Naive B cell (primary cell): ENCODE measurements around the gene IPPK. TPM values are rescaled to one million over a fixed set of nuclear protein-coding genes. Genes with fewer than 3 reads are reported as not detected.

Source experiments
- ATAC-seq, 2 donors: fragments of 150-1000 bp; cut with Tn5 transposase; 2 replicates each; pipeline ENCODE4 v1.10.0; 2021; ENCODE audit warnings: low read depth in 2 of 2, mild to moderate bottlenecking in 2 of 2, moderate library complexity in 2 of 2
- DNase-seq: peaks from one replicate; pipeline ENCODE4 v3.0.0; 2022
- H3K27ac Mint-ChIP-seq, 6 donors: one replicate each; pipeline ENCODE4 v1.8.0; 2020 to 2022; ENCODE audit warnings: mild to moderate bottlenecking in 6 of 6, mixed read lengths in 6 of 6, moderate library complexity in 5 of 6, inconsistent platforms in 2 of 6
- H3K27me3 Mint-ChIP-seq, 3 donors: one replicate each; pipeline ENCODE4 v1.8.0; 2021 to 2022; ENCODE audit warnings: mixed read lengths in 3 of 3, mild to moderate bottlenecking in 1 of 3
- H3K36me3 Mint-ChIP-seq, 2 donors: one replicate each; pipeline ENCODE4 v1.8.0; 2020 to 2022; ENCODE audit warnings: mixed read lengths in 2 of 2, inconsistent platforms in 1 of 2, mild to moderate bottlenecking in 1 of 2
- H3K4me1 Mint-ChIP-seq, 3 donors: one replicate each; pipeline ENCODE4 v1.8.0; 2020 to 2022; ENCODE audit warnings: mixed read lengths in 3 of 3, inconsistent platforms in 1 of 3, mild to moderate bottlenecking in 1 of 3, moderate library complexity in 1 of 3
- H3K4me3 Mint-ChIP-seq, 8 donors: one replicate each; pipeline ENCODE4 v1.8.0; 2020 to 2022; ENCODE audit warnings: mild to moderate bottlenecking in 8 of 8, mixed read lengths in 8 of 8, moderate library complexity in 8 of 8, inconsistent platforms in 2 of 8
- H3K9me3 Mint-ChIP-seq, 7 donors: one replicate each; pipeline ENCODE4 v1.8.0; 2020 to 2022; ENCODE audit warnings: mixed read lengths in 7 of 7, mild to moderate bottlenecking in 5 of 7, inconsistent platforms in 2 of 7, moderate library complexity in 1 of 7
- polyA plus RNA-seq, 6 donors: library from polyadenylated mRNA; unstranded; fragments of 300-500 nt; fragmentation: Illumina TruSeq; gene quantifications; one replicate each; pipeline ENCODE4 v1.2.3, GENCODE V29; 2021; ENCODE audit warnings: low read depth in 6 of 6

IPPK gene
- polyA plus RNA-seq, 6 donors from 2014 or later: 4.1 to 12.8 (median 6.1) TPM

GRCh38 chr9:92711844-92712243, 41.9 kb upstream of the IPPK start:
- Mint-ChIP-seq H3K27ac (peak overlapping the region; percentile 58 to 86 (median 76)), H3K4me1 (peaks cover 23 to 48% (median 39%) of the 10 kb centered on the region in 3 donors), H3K27me3 (no peaks in the 10 kb centered on the region), H3K36me3 (peaks cover 7 to 22% of the 10 kb centered on the region in 2 donors), H3K4me3 (peak overlapping the region; percentile 20 to 84 (median 70)), H3K9me3 (no peaks in the 10 kb centered on the region)
- DNase-seq (no peak), ATAC-seq (peak; percentile 50 to 61)

GRCh38 chr9:92711146-92711545, 41.2 kb upstream of the IPPK start:
- ATAC-seq (no peak), DNase-seq (no peak)
- Mint-ChIP-seq H3K36me3 (peaks cover 9 to 22% of the 10 kb centered on the region in 2 donors), H3K4me1 (peaks cover 19 to 43% (median 33%) of the 10 kb centered on the region in 3 donors), H3K9me3 (no peaks in the 10 kb centered on the region), H3K27ac (peak overlapping the region in 3 of 6 donors; percentile 23 to 88 (median 74)), H3K27me3 (no peaks in the 10 kb centered on the region), H3K4me3 (no peak overlapping the region)

DNA sequence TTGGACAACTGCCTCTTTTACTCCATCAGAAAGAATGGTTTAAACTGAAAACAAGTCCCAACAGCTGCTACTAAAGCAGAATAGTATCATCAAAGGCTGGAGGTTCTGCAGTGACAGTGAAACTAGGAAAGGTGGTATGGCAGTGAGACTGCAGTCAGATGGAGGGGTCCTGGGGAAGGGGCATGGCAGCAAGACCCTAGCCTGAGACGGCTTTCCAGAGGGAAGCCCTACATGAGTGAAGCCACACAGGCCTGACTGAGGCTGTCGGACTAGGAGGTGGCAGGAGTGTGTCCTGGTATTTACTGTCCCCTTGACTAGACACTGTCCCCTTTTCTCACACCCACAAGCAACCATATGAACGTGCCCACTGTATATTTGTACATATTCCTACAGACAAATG, 40.4 kb upstream of the IPPK start:
- ATAC-seq (no peak), DNase-seq (no peak)
- no peak overlapping the region for H3K4me3 Mint-ChIP-seq
- no peaks in the 10 kb centered on the region for H3K9me3 Mint-ChIP-seq
- H3K4me1 Mint-ChIP-seq: peaks cover 19 to 43% (median 33%) of the 10 kb centered on the region in 3 donors
- no peaks in the 10 kb centered on the region for H3K27me3 Mint-ChIP-seq
- peaks cover 13 to 22% of the 10 kb centered on the region in 2 donors for H3K36me3 Mint-ChIP-seq
- H3K27ac Mint-ChIP-seq: peak overlapping the region in 1 of 6 donors; percentile 81

DNA sequence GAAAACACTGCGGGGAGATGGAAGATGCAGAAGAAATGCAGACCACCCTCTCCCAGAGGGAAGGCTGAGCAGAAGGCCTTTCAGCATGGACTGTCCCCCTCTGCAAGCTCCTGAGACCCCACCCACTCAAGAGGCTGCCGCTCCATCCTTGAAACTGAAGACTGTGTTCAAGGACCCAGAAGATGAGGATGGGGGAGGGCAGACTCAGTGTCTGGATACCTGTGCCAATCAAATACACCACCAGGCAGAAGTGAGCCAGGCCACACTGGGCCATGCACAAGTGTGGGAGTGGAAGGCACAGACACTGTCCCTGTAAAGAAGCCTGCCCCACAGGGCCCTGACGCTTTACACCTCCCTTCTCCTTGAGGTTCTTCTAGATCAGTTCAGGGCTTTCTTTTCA, 40.0 kb upstream of the IPPK start:
- Mint-ChIP-seq H3K36me3 (peaks cover 13 to 22% of the 10 kb centered on the region in 2 donors), H3K4me1 (peaks cover 19 to 43% (median 33%) of the 10 kb centered on the region in 3 donors), H3K27ac (peak overlapping the region in 1 of 6 donors; percentile 2), H3K9me3 (no peaks in the 10 kb centered on the region), H3K4me3 (no peak overlapping the region), H3K27me3 (no peaks in the 10 kb centered on the region)
- DNase-seq (no peak), ATAC-seq (no peak)

DNA sequence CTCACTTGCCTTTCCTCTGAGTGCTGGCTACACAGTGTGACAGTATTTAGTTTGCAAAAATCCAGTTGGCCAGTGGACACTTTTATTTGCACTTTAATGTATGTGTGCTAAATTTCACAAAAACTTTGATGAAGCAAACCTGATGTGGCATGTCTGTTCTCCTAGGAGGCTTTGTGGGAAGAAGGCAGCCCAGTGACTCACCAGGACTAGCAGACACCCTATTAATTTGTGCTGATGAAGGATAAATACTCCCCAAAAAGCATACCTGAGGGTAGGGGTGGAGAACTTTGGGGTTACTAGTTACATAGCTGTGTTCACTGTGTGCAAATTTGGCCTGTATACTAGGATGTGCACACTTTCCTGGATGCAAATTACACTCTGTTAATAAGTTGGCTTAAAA, 39.3 kb upstream of the IPPK start:
- H3K4me3 Mint-ChIP-seq: no peak overlapping the region
- no peak overlapping the region for H3K27ac Mint-ChIP-seq
- H3K4me1 Mint-ChIP-seq: peaks cover 19 to 43% (median 33%) of the 10 kb centered on the region in 3 donors
- peaks cover 17 to 22% of the 10 kb centered on the region in 2 donors for H3K36me3 Mint-ChIP-seq
- no peak for DNase-seq
- no peaks in the 10 kb centered on the region for H3K27me3 Mint-ChIP-seq
- no peaks in the 10 kb centered on the region for H3K9me3 Mint-ChIP-seq
- no peak for ATAC-seq

GRCh38 chr9:92707530-92707929, 37.6 kb upstream of the IPPK start:
- Mint-ChIP-seq H3K9me3 (no peaks in the 10 kb centered on the region), H3K27me3 (no peaks in the 10 kb centered on the region), H3K4me1 (peaks cover 16 to 28% (median 21%) of the 10 kb centered on the region in 3 donors), H3K27ac (peak overlapping the region in 2 of 6 donors; percentile 16 to 30), H3K4me3 (peak overlapping the region in 1 of 8 donors; percentile 28), H3K36me3 (peaks cover 10 to 17% of the 10 kb centered on the region in 2 donors)
- ATAC-seq (no peak), DNase-seq (no peak)

GRCh38 chr9:92706218-92706940, 36.4 kb upstream of the IPPK start:
- peak overlapping the region in 3 of 6 donors; percentile 20 to 79 (median 51) for H3K27ac Mint-ChIP-seq
- H3K4me1 Mint-ChIP-seq: peaks cover 6 to 16% (median 10%) of the 10 kb centered on the region in 3 donors
- no peaks in the 10 kb centered on the region for H3K9me3 Mint-ChIP-seq
- H3K36me3 Mint-ChIP-seq: peaks cover 9 to 17% of the 10 kb centered on the region in 2 donors
- DNase-seq (no peak), ATAC-seq (peak; percentile 66 to 67)
- no peak overlapping the region for H3K4me3 Mint-ChIP-seq
- H3K27me3 Mint-ChIP-seq: no peaks in the 10 kb centered on the region

DNA sequence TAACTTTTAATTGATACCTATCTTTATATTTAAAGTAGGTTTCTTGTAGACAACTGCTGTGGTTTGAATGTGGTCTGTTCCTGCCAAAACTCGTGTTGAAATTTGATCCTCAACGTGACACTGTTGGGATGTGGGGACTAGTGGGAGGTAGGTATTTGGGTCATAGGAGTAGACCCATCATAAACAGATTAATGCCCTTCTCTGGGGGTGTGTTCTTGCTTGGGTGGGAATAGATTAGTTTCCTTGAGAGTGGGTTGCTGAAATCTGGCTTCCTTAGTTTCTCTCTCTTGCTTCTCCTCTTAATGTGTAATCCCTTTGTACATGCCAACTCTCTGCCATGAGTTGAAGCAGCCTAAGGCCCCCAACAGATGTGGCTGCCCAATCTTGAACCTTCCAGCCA, 34.6 kb upstream of the IPPK start:
- Mint-ChIP-seq H3K4me3 (no peak overlapping the region), H3K27ac (no peak overlapping the region), H3K9me3 (no peaks in the 10 kb centered on the region), H3K27me3 (no peaks in the 10 kb centered on the region), H3K4me1 (peaks cover 0 to 10% (median 0%) of the 10 kb centered on the region in 3 donors), H3K36me3 (peaks cover 0 to 19% of the 10 kb centered on the region in 2 donors)
- no peak for DNase-seq
- no peak for ATAC-seq

DNA sequence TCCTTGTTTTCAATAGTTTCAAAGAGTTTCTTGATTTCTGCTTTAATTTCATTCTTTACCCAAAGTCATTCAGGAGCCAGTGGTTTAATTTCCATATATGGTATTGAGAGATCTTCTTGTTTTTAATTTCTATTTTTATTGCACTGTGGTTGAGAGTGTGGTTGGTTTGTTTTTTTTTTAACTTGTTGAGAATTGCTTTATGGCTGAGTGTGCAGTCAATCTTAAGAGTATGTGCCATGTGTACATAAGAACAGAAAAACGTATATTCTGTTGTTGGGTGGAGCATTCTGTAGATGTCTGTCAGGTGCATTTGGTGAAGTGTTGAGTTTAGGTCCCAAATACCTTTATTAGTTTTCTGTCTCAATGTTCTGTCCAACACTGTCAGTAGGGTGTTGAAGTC, 26.7 kb upstream of the IPPK start:
- Mint-ChIP-seq H3K27ac (peak overlapping the region in 1 of 6 donors; percentile 94), H3K4me3 (peak overlapping the region in 3 of 8 donors; percentile 6 to 56 (median 43)), H3K9me3 (peaks cover 0 to 59% (median 49%) of the 10 kb centered on the region in 7 donors), H3K4me1 (peaks cover 9 to 15% (median 13%) of the 10 kb centered on the region in 3 donors), H3K27me3 (no peaks in the 10 kb centered on the region), H3K36me3 (peaks cover 15 to 24% of the 10 kb centered on the region in 2 donors)
- DNase-seq: no peak
- no peak for ATAC-seq

GRCh38 chr9:92686954-92687353, 17.0 kb upstream of the IPPK start:
- peaks cover 4 to 9% (median 8%) of the 10 kb centered on the region in 3 donors for H3K4me1 Mint-ChIP-seq
- peaks cover 11 to 29% (median 24%) of the 10 kb centered on the region in 7 donors for H3K9me3 Mint-ChIP-seq
- H3K27ac Mint-ChIP-seq: no peak overlapping the region
- H3K4me3 Mint-ChIP-seq: no peak overlapping the region
- peaks cover 0 to 15% of the 10 kb centered on the region in 2 donors for H3K36me3 Mint-ChIP-seq
- no peak for DNase-seq
- no peak for ATAC-seq
- H3K27me3 Mint-ChIP-seq: no peaks in the 10 kb centered on the region

DNA sequence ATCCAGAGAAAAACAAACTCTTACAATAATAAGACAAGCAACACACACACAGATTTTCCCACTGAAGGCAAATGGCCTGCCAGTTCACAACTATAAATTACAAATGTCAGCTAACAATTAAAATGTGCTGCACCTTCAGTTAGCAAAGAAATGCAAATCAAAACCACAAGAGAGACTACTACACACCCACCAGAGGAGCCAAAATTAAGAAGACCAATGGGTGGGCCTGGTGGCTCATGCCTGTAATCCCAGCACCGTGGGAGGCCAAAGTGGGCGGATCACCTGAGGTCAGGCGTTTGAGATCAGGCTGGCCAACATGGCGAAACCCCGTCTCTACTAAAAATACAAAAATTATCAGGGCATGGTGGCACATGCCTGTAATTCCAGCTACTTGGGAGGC, 15.1 kb upstream of the IPPK start:
- Mint-ChIP-seq H3K27me3 (no peaks in the 10 kb centered on the region), H3K27ac (peak overlapping the region in 1 of 6 donors; percentile 8), H3K4me3 (peak overlapping the region in 1 of 8 donors; percentile 31), H3K4me1 (peaks cover 4 to 9% (median 8%) of the 10 kb centered on the region in 3 donors), H3K36me3 (peaks cover 0 to 4% of the 10 kb centered on the region in 2 donors), H3K9me3 (peaks cover 2 to 11% (median 4%) of the 10 kb centered on the region in 7 donors)
- ATAC-seq (no peak), DNase-seq (no peak)

DNA sequence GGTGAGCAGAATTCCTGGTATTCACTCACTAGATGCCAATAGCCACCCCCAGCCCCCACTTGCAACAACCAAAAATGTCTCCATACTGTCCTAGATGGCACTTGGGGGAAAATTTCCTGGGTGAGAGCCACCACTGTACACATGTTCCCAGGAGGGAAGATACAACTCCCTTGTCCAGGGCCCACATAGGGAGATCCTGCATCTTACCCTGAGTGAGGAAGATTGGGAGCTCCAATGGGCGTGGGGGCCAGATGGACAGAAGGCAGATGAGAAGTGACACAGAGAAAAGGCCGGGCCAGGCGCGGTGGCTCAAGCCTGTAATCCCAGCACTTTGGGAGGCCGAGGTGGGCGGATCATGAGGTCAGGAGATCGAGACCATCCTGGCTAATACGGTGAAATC, 12.3 kb upstream of the IPPK start:
- ATAC-seq: no peak
- Mint-ChIP-seq H3K27me3 (no peaks in the 10 kb centered on the region), H3K4me1 (peaks cover 7 to 9% (median 8%) of the 10 kb centered on the region in 3 donors), H3K27ac (peak overlapping the region in 1 of 6 donors; percentile 85), H3K9me3 (peaks cover 0 to 4% (median 0%) of the 10 kb centered on the region in 7 donors), H3K36me3 (no peaks in the 10 kb centered on the region), H3K4me3 (no peak overlapping the region)
- no peak for DNase-seq

DNA sequence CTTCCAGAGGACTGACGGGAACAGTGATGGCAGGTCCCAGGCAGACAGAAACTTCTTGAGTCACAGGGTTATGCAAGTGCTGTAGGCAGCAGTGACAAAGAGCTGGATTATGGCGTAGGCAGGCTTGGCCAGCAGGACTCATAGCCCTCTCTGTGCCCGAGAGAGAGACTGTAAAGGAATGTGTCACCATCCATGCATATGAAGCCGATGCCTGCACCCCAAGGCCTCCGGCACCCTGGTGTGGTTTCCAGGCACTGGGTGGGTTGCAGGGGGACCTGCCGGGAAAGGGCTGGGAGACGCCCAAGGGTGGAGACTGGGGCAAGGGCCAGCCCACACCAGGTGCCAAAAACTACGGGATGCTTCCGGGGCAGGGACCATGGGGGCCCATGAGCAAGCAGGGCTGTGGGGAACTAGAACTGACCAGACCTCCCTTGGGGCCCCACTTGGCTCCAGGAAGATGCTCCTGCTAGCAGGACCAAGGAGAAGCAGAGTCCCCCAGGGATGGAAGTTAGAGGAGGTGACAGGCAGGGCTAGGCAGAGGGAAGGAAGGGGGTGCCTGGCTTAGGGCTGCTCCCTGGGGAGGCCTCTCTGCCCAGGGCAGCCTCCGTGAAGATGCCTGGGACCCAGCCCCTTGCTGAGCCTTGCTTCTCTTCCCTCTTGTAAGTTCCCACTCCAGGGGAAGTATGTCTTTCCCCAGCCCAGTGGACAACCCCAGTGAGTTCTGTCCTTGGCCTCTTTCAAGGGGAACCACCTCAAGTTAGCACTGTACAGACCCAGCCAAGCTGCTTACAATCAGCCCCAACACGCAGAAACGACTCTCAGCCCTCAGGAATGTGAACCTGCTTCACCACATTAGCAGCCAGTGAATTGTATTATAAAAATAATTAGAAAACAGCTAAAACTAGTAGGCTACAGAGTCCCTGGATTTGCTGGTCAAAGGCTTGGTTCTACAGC, 10.5 kb upstream of the IPPK start:
- Mint-ChIP-seq H3K9me3 (no peaks in the 10 kb centered on the region), H3K36me3 (no peaks in the 10 kb centered on the region), H3K27ac (peak overlapping the region in 1 of 6 donors; percentile 85), H3K4me1 (peaks cover 7 to 9% (median 8%) of the 10 kb centered on the region in 3 donors), H3K27me3 (no peaks in the 10 kb centered on the region), H3K4me3 (no peak overlapping the region)
- ATAC-seq: no peak
- no peak for DNase-seq
